KG1 (cell line): ENCODE results near the gene PFDN2.

Source experiments
- DNase-seq: peaks from one replicate; lab custom pipeline; 2025; lab: John Stamatoyannopoulos, UW

PFDN2 gene

GRCh38 chr1:161051219-161051618 is 66.6 kb downstream of the PFDN2 start:
- no peak for DNase-seq
